ENCODE measurements around the gene NEU3. TPM values are rescaled to one million over a fixed set of nuclear protein-coding genes. Genes with fewer than 3 reads are reported as not detected.

The NEU3 gene
- total and polyA plus RNA-seq, 3 donors from 2014 or later = 25.8 to 41.5 (median 29.3) TPM

DNA sequence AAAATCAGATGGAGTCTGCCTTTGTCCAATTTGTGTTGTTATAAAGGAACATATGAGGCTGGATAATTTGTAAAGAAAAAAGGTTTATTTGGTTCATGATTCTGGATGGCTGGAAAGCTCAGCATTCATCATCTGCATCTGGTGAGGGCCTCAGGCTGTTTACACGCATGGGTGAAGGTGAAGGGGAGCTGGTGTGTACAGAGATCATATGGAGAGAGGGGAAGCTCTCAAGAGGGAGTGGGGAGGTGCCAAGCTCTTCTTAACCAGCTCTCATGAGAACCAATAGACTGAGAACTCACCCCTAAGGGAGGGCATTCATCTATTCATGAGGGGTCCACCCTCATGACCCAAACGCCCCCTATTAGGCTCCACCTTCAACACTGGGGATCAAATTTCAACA lies 40.0 kb downstream of the NEU3 start:
- H3K27ac ChIP-seq = no peak overlapping the region
- H3K4me3 ChIP-seq = no peak overlapping the region
- TF ChIP-seq POLR2A (IDR thresholded peaks at IDR 0.05) = no peak
- TF ChIP-seq, protein P1, sequence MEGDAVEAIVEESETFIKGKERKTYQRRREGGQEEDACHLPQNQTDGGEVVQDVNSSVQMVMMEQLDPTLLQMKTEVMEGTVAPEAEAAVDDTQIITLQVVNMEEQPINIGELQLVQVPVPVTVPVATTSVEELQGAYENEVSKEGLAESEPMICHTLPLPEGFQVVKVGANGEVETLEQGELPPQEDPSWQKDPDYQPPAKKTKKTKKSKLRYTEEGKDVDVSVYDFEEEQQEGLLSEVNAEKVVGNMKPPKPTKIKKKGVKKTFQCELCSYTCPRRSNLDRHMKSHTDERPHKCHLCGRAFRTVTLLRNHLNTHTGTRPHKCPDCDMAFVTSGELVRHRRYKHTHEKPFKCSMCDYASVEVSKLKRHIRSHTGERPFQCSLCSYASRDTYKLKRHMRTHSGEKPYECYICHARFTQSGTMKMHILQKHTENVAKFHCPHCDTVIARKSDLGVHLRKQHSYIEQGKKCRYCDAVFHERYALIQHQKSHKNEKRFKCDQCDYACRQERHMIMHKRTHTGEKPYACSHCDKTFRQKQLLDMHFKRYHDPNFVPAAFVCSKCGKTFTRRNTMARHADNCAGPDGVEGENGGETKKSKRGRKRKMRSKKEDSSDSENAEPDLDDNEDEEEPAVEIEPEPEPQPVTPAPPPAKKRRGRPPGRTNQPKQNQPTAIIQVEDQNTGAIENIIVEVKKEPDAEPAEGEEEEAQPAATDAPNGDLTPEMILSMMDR (IDR thresholded peaks at IDR 0.05) = no peak
- DNase-seq = no peak
- no peaks in the 10 kb centered on the region for H3K9me3 ChIP-seq
- intact Hi-C loops (cut with DNase I; ENCODE audit: low total_unique reads) = loop anchor here (10.0 kb wide), 1 partner anchor 216 kb away; the partner anchor contains the start of gene TPBGL
- H3K36me3 ChIP-seq (ENCODE audit: low read depth, missing control alignments) = no peaks in the 10 kb centered on the region
- no peaks in the 10 kb centered on the region for H3K27me3 ChIP-seq
- H3K4me1 ChIP-seq = no peaks in the 10 kb centered on the region
- 53 to 89% methylated on average over 2 of the region's 2 CpGs for WGBS, 2 donors

DNA sequence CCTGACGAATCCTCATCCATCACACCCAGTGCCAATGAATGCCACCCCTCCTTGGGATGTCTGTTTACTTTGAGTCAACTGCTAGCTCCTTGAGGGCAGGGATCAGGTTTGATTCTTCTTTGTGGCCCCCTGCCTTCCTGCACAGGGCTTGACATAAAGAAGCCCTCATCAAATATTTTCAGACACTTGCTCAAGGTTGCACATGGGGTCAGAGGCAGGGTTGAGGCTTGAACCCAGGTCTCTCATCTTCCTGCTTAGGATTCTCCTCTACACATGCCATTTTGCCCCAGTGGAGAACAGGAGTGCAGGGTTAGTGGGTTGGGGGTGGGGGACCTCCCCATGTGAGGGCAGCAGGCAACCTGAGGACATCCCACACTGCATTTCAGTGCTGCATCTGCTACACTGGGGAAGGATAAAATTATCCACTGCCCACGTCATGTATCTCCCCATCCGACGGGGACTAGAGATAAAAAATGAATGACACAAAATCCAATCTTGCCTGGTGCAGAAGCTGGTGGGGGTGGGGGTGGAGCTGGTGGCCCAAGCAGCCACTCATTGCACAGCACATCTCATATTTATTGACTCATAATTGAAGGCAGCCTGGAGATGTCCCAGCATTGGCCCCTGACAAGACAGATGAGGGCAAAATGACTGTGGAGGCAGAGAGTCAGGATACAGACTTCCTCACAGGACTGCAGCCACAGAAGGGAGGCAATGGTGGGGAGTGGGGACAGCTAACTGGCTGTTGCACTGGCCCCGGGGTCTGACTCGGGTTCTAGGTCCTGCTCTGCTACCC lies 41.3 kb downstream of the NEU3 start:
- 73 to 79% methylated on average over 6 of the region's 6 CpGs for WGBS, 2 donors
- intact Hi-C loops (cut with DNase I; ENCODE audit: low total_unique reads) = loop anchor here (10.0 kb wide), 1 partner anchor 215 kb away; the partner anchor contains the start of gene TPBGL
- TF ChIP-seq, protein P1 (IDR thresholded peaks at IDR 0.05) = no peak
- no peak for TF ChIP-seq POLR2A (IDR thresholded peaks at IDR 0.05)

DNA sequence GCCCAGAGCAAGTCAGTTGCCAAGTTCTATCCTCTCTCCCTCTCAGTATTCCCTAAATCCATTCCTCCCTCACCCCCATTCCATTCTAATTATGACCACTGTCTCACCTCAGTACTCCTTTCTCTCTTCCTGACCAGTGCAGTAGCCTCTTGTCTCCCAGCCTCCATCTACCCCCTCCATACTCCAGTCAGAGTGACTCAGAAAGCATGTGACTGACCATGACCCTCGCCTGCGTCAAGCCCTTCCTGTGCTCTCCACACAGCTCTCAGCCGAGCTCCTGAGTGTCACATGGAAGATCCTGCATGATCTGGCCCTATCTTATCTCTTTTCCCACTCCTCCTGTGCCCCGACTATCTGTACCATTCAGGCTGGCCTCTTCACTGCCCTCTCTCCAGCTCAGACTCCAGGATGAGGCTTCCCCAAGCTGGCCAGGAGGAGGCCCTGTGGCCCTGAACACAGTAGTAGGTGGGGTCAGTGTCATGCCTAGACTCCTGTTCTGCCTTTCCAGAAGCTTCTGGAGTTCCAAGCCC lies 42.6 kb downstream of the NEU3 start:
- H3K27ac ChIP-seq = no peak overlapping the region
- peak; percentile 65 for DNase-seq
- TF ChIP-seq, protein P1 (IDR thresholded peaks at IDR 0.05) = no peak
- no peak for TF ChIP-seq POLR2A (IDR thresholded peaks at IDR 0.05)
- H3K36me3 ChIP-seq (ENCODE audit: low read depth, missing control alignments) = no peaks in the 10 kb centered on the region
- intact Hi-C loops (cut with DNase I; ENCODE audit: low total_unique reads) = no loop called here
- WGBS, 2 donors = 47 to 60% methylated on average over 4 of the region's 4 CpGs
- H3K4me3 ChIP-seq = no peak overlapping the region
- H3K4me1 ChIP-seq = no peaks in the 10 kb centered on the region
- no peaks in the 10 kb centered on the region for H3K27me3 ChIP-seq
- H3K9me3 ChIP-seq = no peaks in the 10 kb centered on the region

More for the DNA sequence above, 41.3 kb downstream of the NEU3 start:
- Histone ChIP-seq H3K36me3 (ENCODE audit: low read depth, missing control alignments) (no peaks in the 10 kb centered on the region), H3K27ac (no peak overlapping the region), H3K27me3 (no peaks in the 10 kb centered on the region), H3K4me1 (no peaks in the 10 kb centered on the region), H3K4me3 (no peak overlapping the region), H3K9me3 (no peaks in the 10 kb centered on the region)
- DNase-seq = no peak

DNA sequence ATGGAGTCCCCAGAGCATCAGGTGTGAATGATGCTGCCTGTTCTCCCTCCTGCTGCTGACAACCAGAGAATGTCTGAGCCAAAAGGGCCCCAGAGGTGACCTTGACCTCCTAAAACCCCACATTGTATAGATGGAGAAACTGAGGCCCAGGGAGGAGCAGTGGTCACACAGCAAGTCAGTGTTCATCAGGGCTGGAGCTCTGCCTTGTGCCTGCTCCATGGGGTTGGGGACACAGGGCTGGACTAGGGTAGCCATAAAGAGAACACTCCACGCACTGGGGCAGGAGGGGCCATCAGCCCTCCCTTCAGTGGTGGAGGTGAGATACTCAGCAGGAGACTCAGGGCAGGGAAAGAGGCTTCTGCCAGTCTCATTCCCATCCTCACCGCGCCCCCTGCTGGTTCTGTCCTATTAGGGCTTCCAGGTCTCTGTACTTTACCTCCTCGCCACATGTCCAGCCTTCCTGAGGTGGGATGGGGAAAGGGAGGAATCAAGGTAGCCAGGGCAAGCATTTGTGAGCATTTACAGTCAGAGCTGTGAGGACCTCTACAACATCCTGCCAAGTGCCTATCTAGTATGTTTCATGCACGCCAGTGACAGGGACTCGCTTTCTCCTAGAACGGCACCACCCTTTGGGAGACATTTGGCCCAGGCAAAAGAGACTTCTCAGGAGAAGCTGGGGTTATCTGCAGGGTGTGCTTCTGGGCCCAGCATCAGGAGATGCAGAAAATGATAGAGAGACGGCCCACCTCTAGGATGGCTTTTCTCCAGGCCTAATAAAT lies 43.2 kb downstream of the NEU3 start:
- no peak overlapping the region for H3K4me3 ChIP-seq
- TF ChIP-seq, protein P1 (IDR thresholded peaks at IDR 0.05) = peak; percentile 20 to 62 (median 54)
- TF ChIP-seq POLR2A (IDR thresholded peaks at IDR 0.05) = no peak
- H3K27ac ChIP-seq = no peak overlapping the region
- WGBS, 2 donors = 71% methylated on average over 8 of the region's 8 CpGs
- H3K36me3 ChIP-seq (ENCODE audit: low read depth, missing control alignments) = no peaks in the 10 kb centered on the region
- intact Hi-C loops (cut with DNase I; ENCODE audit: low total_unique reads) = no loop called here
- no peaks in the 10 kb centered on the region for H3K27me3 ChIP-seq
- H3K4me1 ChIP-seq = no peaks in the 10 kb centered on the region
- DNase-seq = peak; percentile 85
- H3K9me3 ChIP-seq = no peaks in the 10 kb centered on the region

Measured in testis (tissue), 3 donors.